ENCODE results near the gene RTF2. TPM values are rescaled to one million over a fixed set of nuclear protein-coding genes. Genes with fewer than 3 reads are reported as not detected.

Gene RTF2
- total and polyA plus RNA-seq, 2 experiments from 2014 or later, result 28.2 to 53.7 TPM

GRCh38 chr20:56427797-56428196 is 40.6 kb upstream of the RTF2 start:
- no peaks in the 10 kb centered on the region for H3K79me2 ChIP-seq (replicated peaks; ENCODE audit: insufficient read depth)
- H3K9me3 Mint-ChIP-seq, result no peaks in the 10 kb centered on the region; the same call in 2 of the 3 replicates
- H3K27ac ChIP-seq (ENCODE audit: low read depth), result no peak overlapping the region
- H3K27me3 Mint-ChIP-seq (ENCODE audit: insufficient read depth, low read depth, poor library complexity), result peaks cover 25% of the 10 kb centered on the region
- H3K9me2 ChIP-seq (ENCODE audit: insufficient read depth), result no peaks in the 10 kb centered on the region
- no peak overlapping the region for H3K27ac Mint-ChIP-seq
- H3K36me3 ChIP-seq (ENCODE audit: insufficient read depth), result no peaks in the 10 kb centered on the region
- peaks cover 3% of the 10 kb centered on the region for H3K4me1 Mint-ChIP-seq
- H3K27me3 ChIP-seq (ENCODE audit: insufficient read depth), result 0 out of 2 replicates have a peak, but pooled peaks cover 12% of the 10 kb centered on the region
- no peak overlapping the region for H3K4me2 ChIP-seq
- H3F3A ChIP-seq (replicated peaks; ENCODE audit: low read depth), result no peaks in the 10 kb centered on the region
- no peak overlapping the region for H3K4me3 ChIP-seq
- TF ChIP-seq ETS1 (IDR thresholded peaks at IDR 0.05) (no peak), ZNF331 (CRISPR knock-in tag; IDR thresholded peaks at IDR 0.05; ENCODE audit: low read depth) (no peak), JUNB (IDR thresholded peaks at IDR 0.05; ENCODE audit: unreplicated experiment) (no peak), REST (IDR thresholded peaks at IDR 0.05; ENCODE audit: unreplicated experiment) (no peak), ZNF114 (CRISPR knock-in tag; IDR thresholded peaks at IDR 0.05) (no peak), NANOG (IDR thresholded peaks at IDR 0.05; ENCODE audit: borderline replicate concordance) (no peak), CREB1 (CRISPR knock-in tag; IDR thresholded peaks at IDR 0.05; ENCODE audit: low read depth) (no peak), CTCF (conservative IDR thresholded peaks at IDR 0.05; ENCODE audit: low read depth in 2 of 2) (no peak), EZH2 (IDR thresholded peaks at IDR 0.05; ENCODE audit: low read depth, unreplicated experiment) (no peak), STAT1 (IDR thresholded peaks at IDR 0.05; ENCODE audit: unreplicated experiment) (no peak), ZNF462 (CRISPR knock-in tag; IDR thresholded peaks at IDR 0.05) (no peak), EZH2phosphoT487 (IDR thresholded peaks at IDR 0.05; ENCODE audit: unreplicated experiment) (no peak), POLR2AphosphoS5 (IDR thresholded peaks at IDR 0.05; ENCODE audit: low read depth) (no peak)
- H3K4me1 ChIP-seq (ENCODE audit: insufficient read depth), result no peaks in the 10 kb centered on the region
- no peak for DNase-seq (ENCODE audit: low spot score)
- H3K36me3 Mint-ChIP-seq (ENCODE audit: low read depth), result no peaks in the 10 kb centered on the region; the same call in 2 of the 3 replicates
- H3K4me3 Mint-ChIP-seq, result no peak overlapping the region
- no peaks in the 10 kb centered on the region for H4K20me1 ChIP-seq (replicated peaks; ENCODE audit: insufficient read depth)
- H2AFZ ChIP-seq, result no peak overlapping the region
- ATAC-seq, result no peak
